Stimulated activated naive CD4-positive, alpha-beta T cell treated with Interleukin-2 at 50 U/mL for 16 hours (primary cell): Measurements from ENCODE around the gene PRKCA.

Experiments
- DNase-seq: peaks from one replicate; lab custom pipeline; 2025; lab: John Stamatoyannopoulos, UW

The PRKCA gene

GRCh38 chr17:66518677-66519076 is 216.3 kb downstream of the PRKCA start:
- no peak for DNase-seq

- DNase-seq, result no peak
Measured at GRCh38 chr17:66519154-66519553, 216.7 kb downstream of the PRKCA start.

- no peak for DNase-seq
Measured at GRCh38 chr17:66520999-66521398, 218.6 kb downstream of the PRKCA start.

DNA sequence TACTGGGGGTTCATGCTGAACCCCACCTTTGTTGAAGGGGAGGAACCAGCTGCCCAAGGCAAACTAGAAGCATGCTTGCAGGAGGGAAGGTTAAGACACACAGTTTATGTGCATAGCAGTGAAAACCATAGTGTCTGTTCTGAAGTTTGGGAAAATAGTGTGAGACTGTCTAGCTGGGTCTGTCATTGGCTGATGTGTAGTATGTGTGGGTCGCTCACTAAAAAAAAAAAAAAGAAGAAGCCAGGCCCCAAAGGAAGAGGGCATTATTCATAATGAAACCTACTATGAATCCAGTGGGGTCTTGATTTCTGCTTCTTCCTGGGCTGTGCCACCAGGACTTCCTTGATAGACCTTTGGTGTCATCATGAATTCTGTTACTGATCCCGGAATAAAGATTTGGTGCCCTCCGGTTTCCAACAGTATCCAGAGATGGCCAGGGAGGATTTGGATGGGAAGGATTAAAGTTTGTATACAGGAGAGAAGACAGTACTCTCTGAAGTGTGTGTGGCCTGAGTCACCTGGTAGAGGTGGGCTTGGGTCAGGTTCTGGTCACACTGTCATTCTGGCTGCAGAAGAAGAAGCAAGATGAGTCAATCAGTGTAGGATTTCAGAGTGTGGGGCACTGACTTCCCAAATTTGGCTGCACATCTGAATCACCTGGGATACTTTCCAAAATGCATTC is 220.3 kb downstream of the PRKCA start:
- DNase-seq, result no peak

DNA sequence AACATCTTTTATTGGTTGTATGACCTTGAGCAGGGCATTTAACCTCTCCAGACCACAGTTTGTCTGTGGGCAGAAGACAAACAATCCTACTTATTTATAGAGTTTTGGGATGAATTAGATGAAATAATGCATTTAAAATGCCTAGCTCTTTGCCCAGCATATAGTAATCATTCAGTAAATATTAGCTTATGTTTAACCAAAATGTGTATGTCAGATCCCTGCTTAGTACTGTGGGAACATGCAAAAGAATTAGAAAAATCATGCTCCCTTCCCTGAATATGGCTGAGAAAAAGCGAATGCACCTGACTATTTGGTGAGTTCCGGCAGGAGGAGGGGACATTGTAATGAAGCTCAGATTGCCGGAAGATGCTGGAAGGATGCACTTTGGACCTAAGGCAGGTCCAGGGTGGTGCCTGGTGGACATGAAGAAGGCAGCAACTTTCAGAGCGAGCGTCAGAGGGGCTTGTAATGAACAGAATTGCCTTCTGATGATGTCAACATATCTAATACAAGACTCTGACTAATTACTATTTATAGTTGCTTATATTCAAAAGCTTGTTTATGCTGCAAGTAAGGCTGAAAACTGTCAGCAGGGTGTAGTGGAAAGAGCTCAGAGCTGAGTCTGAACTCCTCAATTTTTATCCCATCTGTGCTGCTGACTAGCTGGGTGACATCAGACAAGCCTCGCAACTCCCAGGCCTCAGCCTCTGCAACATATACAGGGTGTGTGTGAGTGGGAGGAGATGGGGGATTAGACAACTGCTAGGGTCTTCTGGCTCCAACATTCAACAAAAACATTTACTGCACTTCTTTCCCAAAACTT is 221.2 kb downstream of the PRKCA start:
- DNase-seq, result no peak

- no peak for DNase-seq
Measured at GRCh38 chr17:66524877-66525276, 222.5 kb downstream of the PRKCA start.

- DNase-seq, result no peak
Measured at GRCh38 chr17:66525338-66525737, 222.9 kb downstream of the PRKCA start.

DNA sequence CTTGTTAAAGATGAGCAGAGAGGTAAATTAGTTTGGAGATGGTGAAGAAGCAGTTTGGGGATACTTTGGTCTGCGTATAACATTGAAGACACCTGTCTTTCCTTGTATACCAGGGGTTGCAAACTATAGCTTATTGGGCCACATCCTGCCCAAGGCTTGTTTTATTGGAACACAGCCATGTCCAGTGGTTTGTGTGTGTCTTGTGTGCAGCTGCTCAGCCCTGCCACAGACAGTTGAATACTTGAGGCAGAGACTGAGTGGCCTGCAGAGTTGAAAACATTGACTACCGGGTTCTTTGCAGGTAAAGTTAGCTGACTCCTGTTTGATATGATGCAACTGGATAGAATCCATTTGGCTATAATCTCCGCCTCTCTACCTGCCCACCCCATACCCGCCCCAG is 224.4 kb downstream of the PRKCA start:
- no peak for DNase-seq

- DNase-seq, result no peak
Measured at GRCh38 chr17:66527335-66527734, 224.9 kb downstream of the PRKCA start.

DNA sequence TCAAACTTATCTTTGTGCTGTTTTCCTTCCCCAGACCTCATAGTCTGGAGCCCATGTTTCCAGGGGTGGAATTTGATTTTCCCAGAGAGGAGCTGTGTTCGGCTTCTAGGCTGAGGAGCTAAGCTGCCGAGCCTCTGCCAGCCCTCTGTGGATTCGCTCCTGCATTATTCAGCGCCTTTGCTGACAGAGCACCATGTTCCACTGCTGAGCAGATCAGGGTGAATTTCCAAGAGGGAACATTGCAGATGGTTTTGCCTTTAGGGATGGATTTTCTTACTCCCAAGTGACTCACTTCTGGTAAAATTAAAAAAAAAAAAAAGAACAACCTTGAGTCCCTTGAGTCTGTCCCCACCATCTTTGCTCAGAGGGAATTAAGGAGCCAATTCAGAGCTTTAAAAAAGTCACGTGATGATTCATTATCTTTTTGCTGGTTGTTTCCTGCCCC is 229.5 kb downstream of the PRKCA start:
- no peak for DNase-seq

DNA sequence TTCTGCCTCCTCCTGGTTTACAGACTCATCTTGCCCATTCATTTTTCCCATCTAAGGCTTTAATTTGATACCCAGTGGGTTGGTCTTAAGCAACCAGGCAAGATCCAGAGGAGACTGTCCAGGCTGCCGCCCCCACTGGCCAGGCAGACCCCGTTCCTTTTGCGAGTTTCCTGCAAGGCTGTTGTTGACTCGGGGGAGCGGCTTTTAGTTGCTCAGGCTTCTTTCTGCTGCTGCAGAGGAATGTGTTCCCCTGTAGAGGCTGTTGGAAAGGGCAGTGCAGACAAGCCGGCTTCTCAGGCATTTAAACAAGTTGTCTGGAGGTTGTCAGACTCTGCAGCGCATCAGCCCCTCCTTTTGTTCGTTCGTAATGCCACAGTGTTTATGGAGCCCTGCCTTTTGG is 231.2 kb downstream of the PRKCA start:
- DNase-seq, result no peak

DNA sequence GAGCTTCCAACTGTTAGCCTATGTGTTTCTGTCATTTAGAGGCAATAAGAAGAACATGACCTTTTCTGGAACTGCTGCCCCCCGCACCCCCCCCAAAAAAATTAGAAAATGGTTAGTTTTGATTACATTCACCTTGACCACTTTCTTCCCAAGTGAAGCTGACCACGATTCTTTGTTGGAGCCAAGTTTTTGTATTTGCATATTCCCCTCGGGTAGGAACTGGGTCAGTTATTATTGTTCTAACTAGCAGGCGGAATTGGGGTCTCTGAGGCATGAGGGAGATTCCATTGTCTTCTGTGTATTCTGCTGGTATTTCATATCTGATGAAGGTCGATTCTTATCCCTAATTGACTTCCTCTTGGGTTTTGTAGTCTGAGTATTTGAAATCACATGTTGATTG is 231.6 kb downstream of the PRKCA start:
- DNase-seq, result no peak

DNA sequence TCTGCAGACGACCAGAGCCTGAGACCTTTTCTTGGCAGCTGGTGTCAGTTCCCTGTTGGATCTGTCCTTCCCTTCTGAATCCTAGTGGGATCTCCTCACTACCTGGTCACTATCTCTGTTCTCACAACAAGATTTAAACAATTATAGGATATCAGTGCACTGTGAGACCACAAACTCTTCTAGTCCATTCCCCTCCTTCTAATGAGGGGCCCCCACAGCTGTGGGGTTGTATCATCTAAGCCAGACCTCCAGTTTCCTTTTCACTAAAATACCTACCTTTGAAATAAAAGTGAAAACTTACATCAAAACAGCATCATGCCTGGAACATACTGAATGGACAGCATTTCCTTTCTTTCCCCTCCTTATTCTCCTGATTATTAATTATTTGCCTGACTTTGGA is 233.2 kb downstream of the PRKCA start:
- DNase-seq, result no peak

GRCh38 chr17:66537502-66537901 is 235.1 kb downstream of the PRKCA start:
- no peak for DNase-seq

DNA sequence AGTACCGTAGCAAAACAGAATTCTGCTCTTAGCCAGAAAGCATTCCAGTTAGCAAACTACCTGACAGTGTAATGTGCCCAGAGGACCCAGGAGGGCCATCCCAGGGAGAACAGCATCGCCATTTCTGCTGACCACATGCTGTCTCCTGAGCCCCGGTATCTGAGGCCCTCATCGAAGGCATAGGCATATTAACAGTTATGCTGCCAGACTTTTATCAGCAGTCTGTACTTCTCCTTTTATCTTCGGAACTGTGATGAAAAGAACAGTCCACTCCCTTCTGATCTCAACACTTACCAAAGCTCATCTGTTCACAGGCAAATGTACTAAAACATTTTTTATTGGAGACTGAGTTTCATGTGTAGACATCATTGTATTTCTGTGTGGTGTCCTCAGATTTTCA is 236.4 kb downstream of the PRKCA start:
- DNase-seq, result no peak

DNA sequence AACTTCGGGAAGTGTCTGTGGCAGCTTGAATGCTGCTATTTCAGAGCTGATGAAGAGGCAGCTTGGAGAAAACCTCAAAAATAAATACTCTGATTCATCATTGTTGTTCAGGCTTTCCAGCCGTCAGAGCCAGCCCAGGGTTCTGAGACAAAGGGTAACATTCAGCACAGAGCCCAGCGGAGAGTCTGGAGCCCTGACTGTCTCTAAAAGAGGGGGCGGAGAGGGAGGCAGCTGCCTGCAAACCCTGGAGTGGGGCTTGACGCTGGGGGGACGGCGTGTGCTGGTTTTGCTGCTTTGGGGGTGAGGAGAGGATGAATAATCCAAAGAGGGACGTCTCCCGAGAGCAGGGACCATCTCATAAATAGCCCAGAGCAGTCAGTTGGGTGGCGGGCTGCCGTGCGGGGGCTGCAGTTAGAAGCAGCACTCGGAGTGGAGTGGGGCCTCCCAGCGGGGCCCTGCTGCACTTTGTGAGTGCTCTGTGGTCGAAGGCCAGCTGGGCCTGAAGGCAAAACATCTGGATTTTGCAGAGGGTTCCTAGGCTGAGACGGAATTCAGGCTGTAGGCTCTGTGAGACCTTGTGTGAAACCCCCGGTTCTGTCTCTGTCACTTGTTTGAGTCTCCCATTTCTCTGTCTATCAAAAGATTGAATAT is 237.8 kb downstream of the PRKCA start:
- DNase-seq, result no peak

DNA sequence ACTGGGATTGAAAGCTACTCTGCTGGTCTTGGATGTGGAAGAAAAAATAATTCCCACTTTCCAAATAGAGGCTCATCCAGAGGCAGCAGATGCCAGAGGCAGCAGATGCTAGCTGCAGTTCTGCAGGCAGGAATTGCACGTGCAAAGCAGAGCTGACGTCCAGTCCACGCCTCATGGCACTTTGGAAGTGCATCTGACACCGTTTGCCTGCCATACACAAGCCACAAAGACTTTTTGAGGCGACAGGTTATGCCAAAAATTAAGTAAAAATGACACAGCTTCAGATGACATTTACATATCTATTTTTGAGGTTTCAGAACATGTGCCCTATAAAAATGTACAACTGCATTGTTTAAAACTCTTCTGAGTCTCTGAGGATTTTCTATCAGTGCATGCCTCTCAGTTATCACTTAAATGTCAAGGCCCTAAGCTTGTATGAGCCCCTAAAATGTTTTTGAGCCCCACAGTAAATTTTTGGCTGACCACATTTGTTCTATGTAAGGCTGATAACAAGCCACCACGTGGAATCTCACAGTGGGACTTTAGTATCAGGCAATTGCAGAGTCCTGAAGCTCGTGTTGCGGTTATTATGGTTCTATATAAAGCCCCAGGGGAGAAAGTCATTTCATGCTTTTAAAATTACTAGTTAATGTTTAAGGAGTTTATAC is 239.2 kb downstream of the PRKCA start:
- no peak for DNase-seq

DNA sequence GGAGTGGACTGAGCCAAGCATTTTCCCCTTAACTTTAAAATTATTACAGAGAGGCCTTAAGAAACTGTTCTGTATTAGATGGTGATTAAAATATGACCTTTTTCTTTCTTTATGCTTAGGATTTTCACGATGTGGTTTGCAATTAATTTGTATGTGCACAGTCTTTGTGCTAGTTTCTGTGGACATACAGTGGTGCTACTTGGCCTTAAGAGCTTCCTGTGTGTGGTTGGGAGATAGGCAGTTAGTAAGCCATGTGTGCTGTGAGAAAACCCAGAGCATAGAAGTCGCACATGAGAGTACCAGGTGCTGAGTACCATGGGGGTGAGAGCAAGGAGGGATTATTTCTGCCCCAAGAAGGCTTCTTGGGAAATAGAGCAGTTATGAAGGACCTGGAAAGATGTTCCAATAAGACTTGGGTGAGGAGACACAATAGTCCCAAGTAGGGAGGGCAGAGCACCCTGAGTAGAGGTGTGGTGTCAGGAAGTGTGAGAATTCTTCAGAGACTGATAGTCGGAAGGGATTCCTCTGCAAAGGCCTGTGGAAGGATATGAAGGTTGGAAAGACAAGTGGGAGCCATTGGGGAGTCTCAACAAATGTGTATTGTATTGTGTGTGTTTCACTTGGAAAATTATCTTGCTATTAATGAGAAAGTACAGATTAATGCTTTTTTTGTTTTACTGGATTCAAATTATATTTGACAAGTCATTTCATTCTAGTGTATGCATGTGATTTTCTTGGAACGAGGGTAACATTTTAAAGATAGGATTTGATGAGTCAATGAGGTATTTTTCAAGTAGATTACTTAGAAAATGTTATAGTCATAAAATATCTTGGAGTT is 239.9 kb downstream of the PRKCA start:
- DNase-seq, result no peak

- DNase-seq, result no peak
Measured at GRCh38 chr17:66542967-66543520, 240.6 kb downstream of the PRKCA start.

DNA sequence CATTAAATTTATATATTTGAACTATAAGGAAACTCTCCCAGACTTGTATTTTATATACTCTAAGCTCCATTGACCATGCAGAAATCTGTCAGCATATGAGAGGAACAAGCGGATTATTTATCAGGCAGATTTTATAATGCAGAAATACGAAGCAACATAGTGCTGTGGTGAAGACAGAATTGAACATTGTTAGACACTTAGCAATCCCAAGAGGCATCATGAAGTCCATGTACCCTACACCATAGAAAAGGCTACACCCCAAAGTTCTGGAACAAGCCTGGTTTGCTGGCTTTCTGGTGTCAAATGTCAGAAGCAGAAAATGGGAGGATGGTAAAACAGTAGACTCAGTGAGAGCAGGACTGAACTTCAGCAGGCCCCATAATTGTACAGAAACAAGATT is 241.1 kb downstream of the PRKCA start:
- no peak for DNase-seq

GRCh38 chr17:66545918-66546317 is 243.5 kb downstream of the PRKCA start:
- no peak for DNase-seq
